Gastroesophageal sphincter (tissue), 3 donors: ENCODE measurements around the gene AUTS2.

Experiments
- POLR2A ChIP-seq, 2 donors: fragments of 450-650 bp; IDR thresholded peaks; one replicate each; pipeline ENCODE4 v1.6.1; 2017; ENCODE audit warnings: antibody characterized with exemption in 2 of 2, mild to moderate bottlenecking in 2 of 2, moderate library complexity in 1 of 2
- POLR2AphosphoS5 ChIP-seq: sonication (generic); formaldehyde crosslinking; IDR thresholded peaks from one replicate; pipeline ENCODE4 v1.6.1; 2017; ENCODE audit warnings: antibody characterized with exemption
- TF ChIP-seq, protein P1 (sequence below), 4 experiments: fragments of 200-600 bp in 2 of 4; fragments of 450-650 bp in 2 of 4; sonication (generic) in 1 of 4; IDR thresholded peaks; one replicate each; pipeline ENCODE4 v1.5.1; 2017 to 2019; ENCODE audit warnings: antibody characterized with exemption in 4 of 4, mild to moderate bottlenecking in 2 of 4, moderate library complexity in 2 of 4

- TF ChIP-seq POLR2AphosphoS5 (no peak), POLR2A (IDR thresholded peaks at IDR 0.05) (no peak)
- TF ChIP-seq, protein P1, sequence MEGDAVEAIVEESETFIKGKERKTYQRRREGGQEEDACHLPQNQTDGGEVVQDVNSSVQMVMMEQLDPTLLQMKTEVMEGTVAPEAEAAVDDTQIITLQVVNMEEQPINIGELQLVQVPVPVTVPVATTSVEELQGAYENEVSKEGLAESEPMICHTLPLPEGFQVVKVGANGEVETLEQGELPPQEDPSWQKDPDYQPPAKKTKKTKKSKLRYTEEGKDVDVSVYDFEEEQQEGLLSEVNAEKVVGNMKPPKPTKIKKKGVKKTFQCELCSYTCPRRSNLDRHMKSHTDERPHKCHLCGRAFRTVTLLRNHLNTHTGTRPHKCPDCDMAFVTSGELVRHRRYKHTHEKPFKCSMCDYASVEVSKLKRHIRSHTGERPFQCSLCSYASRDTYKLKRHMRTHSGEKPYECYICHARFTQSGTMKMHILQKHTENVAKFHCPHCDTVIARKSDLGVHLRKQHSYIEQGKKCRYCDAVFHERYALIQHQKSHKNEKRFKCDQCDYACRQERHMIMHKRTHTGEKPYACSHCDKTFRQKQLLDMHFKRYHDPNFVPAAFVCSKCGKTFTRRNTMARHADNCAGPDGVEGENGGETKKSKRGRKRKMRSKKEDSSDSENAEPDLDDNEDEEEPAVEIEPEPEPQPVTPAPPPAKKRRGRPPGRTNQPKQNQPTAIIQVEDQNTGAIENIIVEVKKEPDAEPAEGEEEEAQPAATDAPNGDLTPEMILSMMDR (IDR thresholded peaks at IDR 0.05), result no peak
Measured at GRCh38 chr7:70436790-70437350, 838.6 kb downstream of the AUTS2 start.
